NOMO-1 treated with dmso at 0.1 percent for 144 hours (cell line): ENCODE measurements around the gene RSPH9.
A peak's percentile ranks its signal among the peaks of the same experiment; 100 is the strongest.

Experiments
- DNase-seq: peaks from one replicate; lab custom pipeline; 2025; ENCODE audit not compliant: unreplicated experiment; lab: John Stamatoyannopoulos, UW

Gene RSPH9

GRCh38 chr6:43667245-43668150 lies 22.7 kb downstream of the RSPH9 start:
- DNase-seq = peak; percentile 6

GRCh38 chr6:43668151-43669028 lies 23.6 kb downstream of the RSPH9 start:
- peak; percentile 19 for DNase-seq

- no peak for DNase-seq
Measured at GRCh38 chr6:43669050-43669921, 24.4 kb downstream of the RSPH9 start.

- DNase-seq = no peak
Measured at GRCh38 chr6:43669922-43670622, 25.2 kb downstream of the RSPH9 start.

- DNase-seq = no peak
Measured at GRCh38 chr6:43670623-43670986, 25.8 kb downstream of the RSPH9 start.

GRCh38 chr6:43671011-43671800 lies 26.4 kb downstream of the RSPH9 start:
- DNase-seq = no peak

- DNase-seq = no peak
Measured at GRCh38 chr6:43671801-43672690, 27.2 kb downstream of the RSPH9 start.

GRCh38 chr6:43673444-43674084 lies 28.7 kb downstream of the RSPH9 start:
- DNase-seq = no peak

- no peak for DNase-seq
Measured at GRCh38 chr6:43674291-43674690, 29.5 kb downstream of the RSPH9 start.

GRCh38 chr6:43674921-43675320 lies 30.1 kb downstream of the RSPH9 start:
- no peak for DNase-seq

- no peak for DNase-seq
Measured at GRCh38 chr6:43676962-43677606, 32.2 kb downstream of the RSPH9 start.

- DNase-seq = no peak
Measured at GRCh38 chr6:43677759-43678158, 32.9 kb downstream of the RSPH9 start.

- DNase-seq = no peak
Measured at GRCh38 chr6:43678341-43678740, 33.5 kb downstream of the RSPH9 start.

- no peak for DNase-seq
Measured at GRCh38 chr6:43679057-43679456, 34.2 kb downstream of the RSPH9 start.

GRCh38 chr6:43680308-43681200 lies 35.7 kb downstream of the RSPH9 start:
- no peak for DNase-seq

- DNase-seq = no peak
Measured at GRCh38 chr6:43681303-43681702, 36.5 kb downstream of the RSPH9 start.
